ENCODE measurements around the gene RECK. TPM values are rescaled to one million over a fixed set of nuclear protein-coding genes. Genes with fewer than 3 reads are reported as not detected.

RECK gene
- total RNA-seq, 1 donor from 2014 or later, result 3.8 TPM

DNA sequence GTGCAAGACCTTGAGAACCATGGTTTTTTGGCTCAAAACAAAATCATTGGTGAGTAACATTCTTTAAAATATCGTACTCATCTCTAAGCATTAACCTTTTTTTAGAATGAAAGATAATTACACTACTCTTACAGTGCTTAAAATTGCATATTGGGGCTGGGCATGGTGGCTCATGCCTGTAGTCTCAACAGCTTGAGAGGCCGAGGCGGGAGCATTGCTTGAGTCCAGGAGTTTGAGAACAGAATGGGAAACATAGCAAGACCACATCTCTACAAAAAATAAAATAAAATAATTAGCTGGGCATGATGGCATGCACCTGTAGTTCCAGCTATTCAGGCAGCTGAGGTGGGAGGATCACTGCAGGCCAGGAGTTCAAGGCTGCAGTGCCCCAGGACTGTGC is 2.9 kb upstream of the RECK start:
- intact Hi-C loops (cut with micrococcal nuclease), result loop anchor here (10.0 kb wide), 1 partner anchor 209 kb away; the partner anchor contains the start of genes FAM221B and TMEM8B
- H3K27ac Mint-ChIP-seq, result no peak overlapping the region
- H3K36me3 Mint-ChIP-seq (ENCODE audit: low read depth), result peaks cover 2% of the 10 kb centered on the region
- peaks cover 42% of the 10 kb centered on the region for H3K27me3 Mint-ChIP-seq (ENCODE audit: insufficient read depth)
- H3K9me3 Mint-ChIP-seq, result no peaks in the 10 kb centered on the region
- peaks cover 6% of the 10 kb centered on the region for H3K4me1 Mint-ChIP-seq (ENCODE audit: low read depth)
- no peak for DNase-seq (ENCODE audit: low spot score)
- H3K4me3 Mint-ChIP-seq, result no peak overlapping the region

DNA sequence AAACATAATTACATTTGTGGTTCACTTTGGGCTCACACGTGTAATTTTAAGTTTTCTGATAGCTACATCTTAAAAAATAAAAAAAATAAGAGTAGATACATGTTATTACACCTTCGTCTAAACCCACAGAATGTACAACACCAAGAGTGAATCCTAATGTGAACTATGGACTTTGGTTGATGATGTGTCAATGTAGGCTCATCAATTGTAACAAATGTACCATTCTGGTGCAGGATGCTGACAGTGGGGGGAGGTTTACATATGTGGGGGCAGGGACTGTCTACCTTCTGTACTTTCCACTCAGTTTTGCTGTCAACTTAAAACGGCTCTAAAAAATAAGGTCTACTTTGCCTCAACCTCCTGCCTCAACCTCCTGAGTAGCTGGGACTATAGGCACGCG is 2.5 kb upstream of the RECK start:
- H3K4me1 Mint-ChIP-seq (ENCODE audit: low read depth), result peaks cover 8% of the 10 kb centered on the region
- H3K27me3 Mint-ChIP-seq (ENCODE audit: insufficient read depth), result peaks cover 38% of the 10 kb centered on the region
- no peaks in the 10 kb centered on the region for H3K9me3 Mint-ChIP-seq
- no peak overlapping the region for H3K27ac Mint-ChIP-seq
- DNase-seq (ENCODE audit: low spot score), result no peak
- intact Hi-C loops (cut with micrococcal nuclease), result loop anchor here (10.0 kb wide), 1 partner anchor 209 kb away; the partner anchor contains the start of genes FAM221B and TMEM8B
- no peak overlapping the region for H3K4me3 Mint-ChIP-seq
- H3K36me3 Mint-ChIP-seq (ENCODE audit: low read depth), result peaks cover 2% of the 10 kb centered on the region

DNA sequence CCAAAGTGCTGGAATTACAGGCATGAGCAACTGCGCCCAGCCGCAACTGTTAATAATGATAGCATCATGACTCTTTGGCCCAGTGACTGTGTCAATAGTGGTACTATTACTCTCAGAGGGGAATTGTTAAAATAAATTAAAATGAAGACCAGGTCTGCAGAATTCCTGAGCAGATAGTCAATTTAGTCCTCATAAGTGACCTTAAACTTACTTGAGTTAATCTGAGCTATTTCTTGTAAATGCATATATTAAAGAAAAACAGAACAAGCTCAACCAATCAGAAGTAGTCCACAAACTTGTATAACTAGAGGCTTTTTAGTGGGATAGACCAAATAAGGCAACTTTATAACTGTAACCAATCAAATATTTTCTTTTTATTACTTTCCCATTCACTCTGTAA is 1.7 kb upstream of the RECK start:
- H3K9me3 Mint-ChIP-seq, result no peaks in the 10 kb centered on the region
- H3K27me3 Mint-ChIP-seq (ENCODE audit: insufficient read depth), result peaks cover 40% of the 10 kb centered on the region
- intact Hi-C loops (cut with micrococcal nuclease), result loop anchor here (5.0 to 10.0 kb wide), 3 partner anchors 57 to 222 kb away; partner anchors contain the start of genes FAM221B, GNE and TMEM8B
- no peak overlapping the region for H3K27ac Mint-ChIP-seq
- H3K36me3 Mint-ChIP-seq (ENCODE audit: low read depth), result peaks cover 2% of the 10 kb centered on the region
- H3K4me3 Mint-ChIP-seq, result no peak overlapping the region
- DNase-seq (ENCODE audit: low spot score), result no peak
- H3K4me1 Mint-ChIP-seq (ENCODE audit: low read depth), result peaks cover 16% of the 10 kb centered on the region

DNA sequence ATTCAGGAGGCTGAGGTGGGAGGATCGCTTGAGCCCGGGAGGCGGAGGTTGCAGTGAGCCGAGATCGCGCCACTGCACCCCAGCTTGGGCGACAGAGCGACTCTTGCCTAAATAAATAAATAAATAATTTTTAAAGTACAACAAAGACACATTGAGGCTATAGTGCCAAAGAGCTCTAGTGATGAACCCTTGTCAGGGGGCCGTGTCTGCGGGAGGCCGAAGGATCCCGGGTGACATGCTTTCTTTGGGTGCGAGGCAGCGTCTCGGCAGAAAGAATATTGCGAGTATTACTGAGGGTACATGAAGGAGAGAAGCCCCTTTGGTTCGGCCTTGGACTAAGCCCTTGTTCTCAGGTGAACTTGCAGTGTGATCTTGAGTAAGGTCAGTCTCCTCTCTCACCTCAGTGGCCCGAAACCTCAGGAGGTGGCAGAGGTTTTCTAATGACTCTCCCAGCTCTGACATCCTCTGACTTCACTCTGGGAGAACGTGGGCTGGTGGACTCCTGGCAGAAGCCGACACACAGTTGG is 397 bp upstream of the RECK start:
- H3K27me3 Mint-ChIP-seq (ENCODE audit: insufficient read depth), result peaks cover 29% of the 10 kb centered on the region
- peaks cover 28% of the 10 kb centered on the region for H3K4me1 Mint-ChIP-seq (ENCODE audit: low read depth)
- peak overlapping the region; percentile 80 for H3K27ac Mint-ChIP-seq
- no peak for DNase-seq (ENCODE audit: low spot score)
- H3K9me3 Mint-ChIP-seq, result no peaks in the 10 kb centered on the region
- peak overlapping the region; percentile 82 for H3K4me3 Mint-ChIP-seq
- peaks cover 2% of the 10 kb centered on the region for H3K36me3 Mint-ChIP-seq (ENCODE audit: low read depth)
- intact Hi-C loops (cut with micrococcal nuclease), result loop anchor here (2.0 to 10.0 kb wide), 7 partner anchors 14 to 221 kb away; partner anchors contain the start of genes CLTA, FAM221B, GNE and TMEM8B

DNA sequence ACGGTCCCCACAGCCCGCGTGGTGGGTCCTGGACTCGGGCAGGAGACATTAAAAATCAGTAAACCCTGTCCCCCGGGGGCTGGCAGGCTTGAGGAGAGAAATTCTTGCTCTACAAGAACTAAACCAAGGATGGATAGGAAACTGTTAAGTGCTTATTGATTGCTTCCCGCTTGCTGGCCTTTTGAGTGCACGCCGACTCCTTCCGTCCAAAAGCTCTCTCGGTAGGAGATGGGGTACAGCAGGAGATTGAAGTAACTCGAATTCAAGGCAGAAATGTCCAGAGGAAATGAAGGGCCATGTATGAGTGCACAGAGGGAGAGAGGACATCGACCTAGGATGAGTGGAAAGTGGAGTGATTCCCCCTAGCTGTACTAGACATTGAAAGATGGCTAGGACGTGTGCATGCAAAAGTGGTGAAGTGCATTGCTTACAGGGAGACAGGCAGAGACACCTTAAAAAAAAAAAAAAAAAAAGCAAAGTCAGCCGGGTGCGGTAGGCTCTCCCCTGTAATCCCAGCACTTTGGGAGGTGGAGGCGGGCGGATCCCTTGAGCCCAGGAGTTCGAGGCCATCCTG is 923 bp downstream of the RECK start:
- peak overlapping the region; percentile 90 for H3K4me3 Mint-ChIP-seq
- H3K9me3 Mint-ChIP-seq, result no peaks in the 10 kb centered on the region
- H3K36me3 Mint-ChIP-seq (ENCODE audit: low read depth), result peaks cover 2% of the 10 kb centered on the region
- peak overlapping the region; percentile 72 for H3K27ac Mint-ChIP-seq
- H3K27me3 Mint-ChIP-seq (ENCODE audit: insufficient read depth), result peaks cover 17% of the 10 kb centered on the region
- intact Hi-C loops (cut with micrococcal nuclease), result loop anchor here (2.0 to 10.0 kb wide), 7 partner anchors 13 to 220 kb away; partner anchors contain the start of genes CLTA, FAM221B, GNE and TMEM8B
- H3K4me1 Mint-ChIP-seq (ENCODE audit: low read depth), result peaks cover 38% of the 10 kb centered on the region
- peak; percentile 2 for DNase-seq (ENCODE audit: low spot score)

DNA sequence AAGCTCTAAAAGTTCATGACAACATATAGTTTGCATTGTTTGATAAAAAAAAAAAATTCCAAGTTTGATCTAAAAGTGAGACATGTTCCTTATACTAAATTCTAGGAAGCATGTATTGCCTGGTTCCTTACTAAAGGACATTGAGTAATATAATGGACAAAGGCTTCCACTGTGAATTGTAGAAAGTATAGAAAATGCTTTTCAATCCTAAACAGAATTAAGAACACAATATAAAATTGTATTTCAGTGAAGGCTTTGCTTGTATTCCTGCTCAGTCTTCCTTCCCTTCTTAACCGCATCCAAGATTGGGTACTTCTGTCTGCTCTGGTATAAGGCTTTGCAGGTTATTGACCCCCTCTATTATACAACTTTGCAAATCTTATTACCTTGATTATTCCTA is 2.4 kb downstream of the RECK start:
- Mint-ChIP-seq H3K27ac (no peak overlapping the region), H3K9me3 (no peaks in the 10 kb centered on the region), H3K4me3 (no peak overlapping the region), H3K36me3 (ENCODE audit: low read depth) (peaks cover 2% of the 10 kb centered on the region), H3K27me3 (ENCODE audit: insufficient read depth) (peaks cover 5% of the 10 kb centered on the region), H3K4me1 (ENCODE audit: low read depth) (peaks cover 38% of the 10 kb centered on the region)
- no peak for DNase-seq (ENCODE audit: low spot score)
- intact Hi-C loops (cut with micrococcal nuclease), result loop anchor here (5.0 to 10.0 kb wide), 3 partner anchors 53 to 218 kb away; partner anchors contain the start of genes FAM221B, GNE and TMEM8B

DNA sequence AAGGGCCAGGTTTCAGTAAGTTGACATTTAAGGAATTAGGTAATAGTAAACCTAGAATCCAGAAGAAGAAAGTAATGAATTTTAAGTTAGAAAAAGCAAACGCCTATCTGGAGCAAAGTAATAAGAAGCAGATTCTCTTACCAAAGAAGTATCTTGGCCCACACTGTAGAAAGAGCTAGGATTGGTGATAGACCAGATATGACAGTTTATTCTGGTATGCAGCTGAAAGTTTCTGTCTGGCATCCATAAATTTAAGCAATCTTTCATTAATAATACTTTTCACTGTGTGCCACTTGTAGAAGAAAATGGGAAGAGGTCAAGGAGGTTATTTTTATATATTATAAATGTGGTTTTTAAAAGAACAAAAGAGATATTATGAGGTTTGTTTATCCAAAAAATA is 3.0 kb downstream of the RECK start:
- H3K36me3 Mint-ChIP-seq (ENCODE audit: low read depth), result peaks cover 2% of the 10 kb centered on the region
- H3K27me3 Mint-ChIP-seq (ENCODE audit: insufficient read depth), result peaks cover 5% of the 10 kb centered on the region
- no peak for DNase-seq (ENCODE audit: low spot score)
- H3K4me3 Mint-ChIP-seq, result no peak overlapping the region
- H3K9me3 Mint-ChIP-seq, result no peaks in the 10 kb centered on the region
- intact Hi-C loops (cut with micrococcal nuclease), result loop anchor here (5.0 to 10.0 kb wide), 3 partner anchors 53 to 218 kb away; partner anchors contain the start of genes FAM221B, GNE and TMEM8B
- H3K4me1 Mint-ChIP-seq (ENCODE audit: low read depth), result peaks cover 44% of the 10 kb centered on the region
- no peak overlapping the region for H3K27ac Mint-ChIP-seq

DNA sequence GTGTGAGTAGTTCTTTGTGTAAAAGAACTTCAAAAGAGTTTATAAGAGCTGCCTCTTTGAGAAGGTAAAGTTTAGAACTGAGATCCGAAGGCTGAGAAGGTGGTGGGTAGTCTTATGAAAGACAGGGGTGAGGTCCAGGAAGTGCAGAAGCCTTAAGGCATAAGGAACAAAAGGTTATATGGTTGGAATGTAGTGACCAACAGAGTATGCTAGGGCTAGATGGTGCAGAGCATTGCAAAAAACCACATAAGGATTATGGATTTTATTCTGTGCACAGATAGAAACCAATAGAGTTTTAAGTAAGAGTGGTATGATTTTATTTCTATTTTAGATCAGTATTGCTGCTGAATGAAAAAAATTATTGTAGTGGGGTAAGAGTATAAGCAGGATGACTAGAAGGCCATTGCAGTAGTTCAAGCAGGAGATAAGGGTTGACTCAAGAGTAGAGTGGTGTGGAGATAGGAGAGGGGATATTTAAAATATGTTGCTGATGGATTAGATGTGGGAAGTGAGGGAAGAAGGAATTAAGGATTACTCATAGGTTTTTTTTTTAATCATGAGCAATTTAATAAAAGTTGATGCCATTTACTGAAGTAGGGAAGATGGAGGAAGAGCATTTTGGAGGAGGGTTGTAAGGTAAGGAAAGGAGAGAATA is 3.7 kb downstream of the RECK start:
- peaks cover 46% of the 10 kb centered on the region for H3K4me1 Mint-ChIP-seq (ENCODE audit: low read depth)
- DNase-seq (ENCODE audit: low spot score), result no peak
- no peak overlapping the region for H3K4me3 Mint-ChIP-seq
- no peak overlapping the region for H3K27ac Mint-ChIP-seq
- H3K36me3 Mint-ChIP-seq (ENCODE audit: low read depth), result peaks cover 2% of the 10 kb centered on the region
- peaks cover 2% of the 10 kb centered on the region for H3K27me3 Mint-ChIP-seq (ENCODE audit: insufficient read depth)
- intact Hi-C loops (cut with micrococcal nuclease), result no loop called here
- no peaks in the 10 kb centered on the region for H3K9me3 Mint-ChIP-seq

GRCh38 chr9:36041506-36041905 is 4.8 kb downstream of the RECK start:
- Mint-ChIP-seq H3K9me3 (no peaks in the 10 kb centered on the region), H3K27ac (peak overlapping the region; percentile 59), H3K36me3 (ENCODE audit: low read depth) (peaks cover 2% of the 10 kb centered on the region), H3K4me3 (no peak overlapping the region), H3K4me1 (ENCODE audit: low read depth) (peaks cover 46% of the 10 kb centered on the region), H3K27me3 (ENCODE audit: insufficient read depth) (peaks cover 2% of the 10 kb centered on the region)
- DNase-seq (ENCODE audit: low spot score), result no peak
- intact Hi-C loops (cut with micrococcal nuclease), result no loop called here

DNA sequence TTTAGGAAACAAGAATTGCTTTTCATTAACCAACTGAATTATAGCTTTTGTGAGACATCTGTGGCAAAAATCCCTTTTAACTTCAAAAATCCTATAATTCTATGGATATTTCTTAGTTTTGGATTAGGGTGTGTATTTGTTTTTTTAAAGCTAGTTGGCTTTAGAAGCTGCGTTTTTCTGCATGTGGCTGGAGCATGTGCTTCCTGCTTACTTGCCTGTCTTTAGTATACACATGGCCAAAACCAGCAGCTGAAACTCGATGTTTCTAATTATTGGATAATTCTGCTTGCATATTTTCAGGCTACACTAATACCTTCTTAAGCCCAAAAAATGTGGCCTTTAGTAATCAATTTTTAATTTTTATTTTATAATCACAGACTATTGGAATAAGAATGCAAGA is 8.9 kb downstream of the RECK start:
- H3K9me3 Mint-ChIP-seq, result no peaks in the 10 kb centered on the region
- no peaks in the 10 kb centered on the region for H3K36me3 Mint-ChIP-seq (ENCODE audit: low read depth)
- H3K4me1 Mint-ChIP-seq (ENCODE audit: low read depth), result peaks cover 24% of the 10 kb centered on the region
- H3K27me3 Mint-ChIP-seq (ENCODE audit: insufficient read depth), result no peaks in the 10 kb centered on the region
- intact Hi-C loops (cut with micrococcal nuclease), result no loop called here
- no peak overlapping the region for H3K4me3 Mint-ChIP-seq
- H3K27ac Mint-ChIP-seq, result no peak overlapping the region
- no peak for DNase-seq (ENCODE audit: low spot score)

DNA sequence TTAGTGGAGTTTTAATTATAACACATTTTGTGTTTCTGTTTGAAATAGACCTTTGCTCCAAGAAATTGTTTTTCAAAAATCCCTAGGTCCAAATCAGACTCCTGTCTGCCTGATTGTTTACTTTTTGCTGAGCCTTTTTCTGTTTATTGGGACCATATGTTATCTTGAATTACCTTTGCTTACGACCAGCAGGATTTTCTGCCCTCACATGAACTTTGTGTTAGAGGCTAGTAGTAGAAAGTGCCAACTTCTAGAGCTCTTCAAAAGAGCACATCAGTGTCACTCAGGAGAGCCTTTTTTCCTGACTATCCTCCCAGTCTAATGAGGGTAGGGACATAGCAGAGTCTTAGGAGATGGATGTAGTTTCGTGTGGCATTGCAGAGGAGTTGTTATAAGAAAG is 10.2 kb downstream of the RECK start:
- no peaks in the 10 kb centered on the region for H3K36me3 Mint-ChIP-seq (ENCODE audit: low read depth)
- no peak overlapping the region for H3K4me3 Mint-ChIP-seq
- no peak overlapping the region for H3K27ac Mint-ChIP-seq
- no peaks in the 10 kb centered on the region for H3K27me3 Mint-ChIP-seq (ENCODE audit: insufficient read depth)
- H3K9me3 Mint-ChIP-seq, result no peaks in the 10 kb centered on the region
- H3K4me1 Mint-ChIP-seq (ENCODE audit: low read depth), result peaks cover 13% of the 10 kb centered on the region
- intact Hi-C loops (cut with micrococcal nuclease), result no loop called here
- no peak for DNase-seq (ENCODE audit: low spot score)

DNA sequence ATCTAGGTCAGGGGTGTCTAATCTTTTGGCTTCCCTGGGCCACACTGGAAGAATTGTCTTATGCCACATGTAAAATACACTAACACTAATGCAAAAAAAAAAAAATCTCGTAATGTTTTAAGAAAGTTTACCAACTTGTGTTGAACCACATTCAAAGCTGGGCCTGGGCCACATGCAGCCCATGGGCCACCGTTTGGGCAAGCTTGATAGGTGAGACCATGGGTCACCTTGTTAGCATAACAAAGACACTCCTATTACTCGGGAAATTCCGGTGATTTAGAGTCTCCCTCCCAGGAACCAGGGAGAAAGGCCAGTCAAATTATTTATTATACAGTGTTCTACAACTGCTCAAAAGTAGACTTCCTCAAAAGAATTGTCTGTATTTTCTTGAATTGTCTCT is 12.7 kb downstream of the RECK start:
- H3K4me3 Mint-ChIP-seq, result no peak overlapping the region
- H3K4me1 Mint-ChIP-seq (ENCODE audit: low read depth), result peaks cover 5% of the 10 kb centered on the region
- no peak for DNase-seq (ENCODE audit: low spot score)
- H3K27me3 Mint-ChIP-seq (ENCODE audit: insufficient read depth), result no peaks in the 10 kb centered on the region
- H3K9me3 Mint-ChIP-seq, result no peaks in the 10 kb centered on the region
- intact Hi-C loops (cut with micrococcal nuclease), result no loop called here
- H3K36me3 Mint-ChIP-seq (ENCODE audit: low read depth), result peaks cover 1% of the 10 kb centered on the region
- no peak overlapping the region for H3K27ac Mint-ChIP-seq

DNA sequence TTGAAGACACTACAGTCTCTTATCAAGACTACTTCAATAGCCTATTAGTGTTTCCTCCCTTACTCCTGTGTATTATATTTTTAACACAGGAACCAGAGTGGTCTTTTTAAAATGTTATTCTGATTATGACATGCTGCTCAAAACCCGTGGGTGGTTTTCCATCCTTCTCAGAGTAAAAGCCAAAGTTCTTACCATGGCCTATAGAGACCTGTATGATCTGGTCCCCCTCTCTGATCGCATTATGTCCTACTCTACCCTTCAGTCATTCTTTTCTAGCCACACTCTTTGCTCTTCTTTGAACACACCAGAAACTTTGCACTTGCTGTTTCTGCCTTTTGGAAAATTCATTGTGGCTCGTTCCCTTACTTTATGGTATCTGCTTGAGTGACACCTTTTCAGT is 13.8 kb downstream of the RECK start:
- Mint-ChIP-seq H3K27me3 (ENCODE audit: insufficient read depth) (no peaks in the 10 kb centered on the region), H3K9me3 (no peaks in the 10 kb centered on the region), H3K4me1 (ENCODE audit: low read depth) (no peaks in the 10 kb centered on the region), H3K36me3 (ENCODE audit: low read depth) (peaks cover 1% of the 10 kb centered on the region), H3K4me3 (no peak overlapping the region), H3K27ac (no peak overlapping the region)
- DNase-seq (ENCODE audit: low spot score), result no peak
- intact Hi-C loops (cut with micrococcal nuclease), result loop anchor here (2.0 kb wide), 1 partner anchor 14 kb away; the partner anchor contains the start of gene RECK
